H1 (cell line): ENCODE measurements around the gene IL36B. TPM values are rescaled to one million over a fixed set of nuclear protein-coding genes. Genes with fewer than 3 reads are reported as not detected.

Source experiments
- CTCF ChIA-PET: fragments of 300-600 bp; sonication (Branson Sonifier 250); formaldehyde crosslinking; loops from one replicate; lab custom pipeline; 2021; ENCODE audit not compliant: partially characterized antibody; lab: Charles Lee
- POLR2A ChIA-PET: fragments of 300-600 bp; sonication (Branson Sonifier 250); formaldehyde crosslinking; loops from one replicate; lab custom pipeline; 2021; ENCODE audit warnings: inconsistent platforms; ENCODE audit not compliant: partially characterized antibody; lab: Charles Lee
- DNase-seq, 2 experiments: peaks; one replicate each; pipeline versions ENCODE4 v3.0.0 to v3.0.0-alpha.2; 2010 to 2022; ENCODE audit warnings: low spot score in 2 of 2, low read depth in 1 of 2, mixed read lengths in 1 of 2
- FAIRE-seq: peaks from 2 replicates; lab custom pipeline; 2011; peaks lifted over from hg19 to GRCh38; lab: Jason Lieb, UNC
- H2AFZ ChIP-seq: 2 replicates; pipeline ENCODE4 v1.8.1; 2012; ENCODE audit warnings: low read length, inconsistent platforms
- H2AK5ac ChIP-seq: 2 replicates; pipeline ENCODE4 v1.6.1; 2013; ENCODE audit warnings: low read depth, low read length
- H2BK120ac ChIP-seq: replicated peaks from 2 replicates; pipeline ENCODE3; 2013; ENCODE audit warnings: low read depth, low read length, inconsistent platforms
- H2BK12ac ChIP-seq: 2 replicates; pipeline ENCODE4 v1.6.1; 2013; ENCODE audit warnings: low read depth, low read length
- H2BK15ac ChIP-seq: 2 replicates; pipeline ENCODE4 v1.6.1; 2013; ENCODE audit warnings: low read length
- H2BK20ac ChIP-seq: 2 replicates; pipeline ENCODE4 v1.6.1; 2013; ENCODE audit warnings: low read length
- H2BK5ac ChIP-seq: 2 replicates; pipeline ENCODE4 v1.6.1; 2013; ENCODE audit warnings: low read depth, low read length
- H3K14ac ChIP-seq: 2 replicates; pipeline ENCODE4 v1.6.1; 2013; ENCODE audit warnings: inconsistent platforms; ENCODE audit not compliant: insufficient read length
- H3K18ac ChIP-seq: 2 replicates; pipeline ENCODE4 v1.6.1; 2013; ENCODE audit warnings: low read length; ENCODE audit errors: extremely low read depth
- H3K23ac ChIP-seq: 2 replicates; pipeline ENCODE4 v1.6.1; 2013; ENCODE audit warnings: inconsistent platforms; ENCODE audit not compliant: insufficient read length
- H3K23me2 ChIP-seq: 2 replicates; pipeline ENCODE4 v1.6.1; 2013; ENCODE audit warnings: low read depth, low read length
- H3K27ac ChIP-seq: 2 replicates; pipeline ENCODE4 v1.6.1; 2011; ENCODE audit warnings: low read depth, low read length, inconsistent platforms
- H3K27me3 ChIP-seq, 4 experiments: replicated peaks in 1 of 4; 1 replicate in 1 of 4; 2 replicates in 3 of 4; pipeline versions ENCODE4 v1.6.1 to v1.8.1; 2011 to 2013; ENCODE audit warnings: low read length in 3 of 4, mild to moderate bottlenecking in 3 of 4, inconsistent platforms in 2 of 4, mixed read lengths in 2 of 4, moderate library complexity in 1 of 4; ENCODE audit not compliant: control insufficient read depth in 3 of 4, insufficient read depth in 3 of 4; ENCODE audit errors: extremely low read depth in 1 of 4
- H3K36me3 ChIP-seq, 4 experiments: 2 replicates each; pipeline versions ENCODE4 v1.6.1 to v1.8.1; 2011 to 2013; ENCODE audit warnings: mild to moderate bottlenecking in 4 of 4, low read length in 3 of 4, moderate library complexity in 2 of 4, control low read depth in 1 of 4, inconsistent platforms in 1 of 4; ENCODE audit not compliant: insufficient read depth in 4 of 4, control insufficient read depth in 2 of 4
- H3K4ac ChIP-seq: replicated peaks from 2 replicates; pipeline ENCODE3; 2013; ENCODE audit warnings: low read length, low read depth, mixed read lengths, inconsistent platforms; ENCODE audit not compliant: insufficient read length
- H3K4me1 ChIP-seq, 4 experiments: replicated peaks in 1 of 4; 1 replicate in 1 of 4; 2 replicates in 3 of 4; pipeline versions ENCODE4 v1.6.1 to v1.8.1; 2011 to 2013; ENCODE audit warnings: low read length in 3 of 4, inconsistent platforms in 2 of 4, mixed read lengths in 1 of 4; ENCODE audit not compliant: insufficient read depth in 4 of 4, control insufficient read depth in 3 of 4
- H3K4me2 ChIP-seq, 2 experiments: 2 replicates each; pipeline versions ENCODE4 v1.6.1 to v1.8.1; 2011 to 2013; ENCODE audit warnings: low read depth in 2 of 2, low read length in 2 of 2, control low read depth in 1 of 2, inconsistent platforms in 1 of 2, mild to moderate bottlenecking in 1 of 2; ENCODE audit not compliant: insufficient read depth in 1 of 2
- H3K4me3 ChIP-seq, 4 experiments: fragments of 200-600, 300-600 bp in 1 of 4; sonication (generic), shearing (Covaris generic), sonication (Bioruptor Twin) in 1 of 4; 2 replicates each; pipeline versions ENCODE4 v1.5.1 to v1.8.1; 2011 to 2016; ENCODE audit warnings: low read length in 4 of 4, low read depth in 3 of 4, control low read depth in 2 of 4, inconsistent platforms in 2 of 4, mild to moderate bottlenecking in 2 of 4, mixed read lengths in 1 of 4, moderate library complexity in 1 of 4; ENCODE audit not compliant: insufficient read depth in 2 of 4; ENCODE audit errors: extremely low read depth in 1 of 4
- H3K56ac ChIP-seq: replicated peaks from 2 replicates; pipeline ENCODE3; 2013; ENCODE audit warnings: low read depth, mild to moderate bottlenecking, mixed read lengths, low read length, inconsistent platforms; ENCODE audit not compliant: insufficient read length
- H3K79me1 ChIP-seq: 2 replicates; pipeline ENCODE4 v1.6.1; 2013; ENCODE audit warnings: low read depth, low read length, control low read depth
- H3K79me2 ChIP-seq, 2 experiments: 2 replicates each; pipeline versions ENCODE4 v1.6.1 to v1.8.1; 2012 to 2013; ENCODE audit warnings: low read length in 2 of 2, mild to moderate bottlenecking in 2 of 2, inconsistent platforms in 1 of 2; ENCODE audit not compliant: insufficient read depth in 2 of 2, control insufficient read depth in 1 of 2
- H3K9ac ChIP-seq, 4 experiments: replicated peaks in 1 of 4; 1 replicate in 1 of 4; 2 replicates in 3 of 4; pipeline versions ENCODE4 v1.6.1 to v1.8.1; 2011 to 2013; ENCODE audit warnings: low read depth in 3 of 4, low read length in 3 of 4, control low read depth in 2 of 4, mild to moderate bottlenecking in 2 of 4, moderate library complexity in 2 of 4, inconsistent platforms in 1 of 4; ENCODE audit errors: extremely low read depth in 1 of 4
- H3K9me3 ChIP-seq, 2 experiments: 2 replicates each; pipeline versions ENCODE4 v1.6.1 to v1.8.1; 2012 to 2013; ENCODE audit warnings: mild to moderate bottlenecking in 2 of 2, moderate library complexity in 2 of 2, control low read depth in 1 of 2, inconsistent platforms in 1 of 2, low read depth in 1 of 2, low read length in 1 of 2, mixed read lengths in 1 of 2; ENCODE audit not compliant: insufficient read depth in 2 of 2
- H4K20me1 ChIP-seq, 2 experiments: replicated peaks in 1 of 2; 2 replicates each; pipeline versions ENCODE3 to v1.8.1; 2011 to 2013; ENCODE audit warnings: inconsistent platforms in 2 of 2, low read length in 2 of 2, mild to moderate bottlenecking in 1 of 2; ENCODE audit not compliant: insufficient read depth in 2 of 2, control insufficient read depth in 1 of 2
- H4K5ac ChIP-seq: 2 replicates; pipeline ENCODE4 v1.6.1; 2013; ENCODE audit warnings: low read length, low read depth, mixed read lengths, inconsistent platforms; ENCODE audit not compliant: insufficient read length
- H4K8ac ChIP-seq: 2 replicates; pipeline ENCODE4 v1.8.0; 2013; ENCODE audit warnings: mild to moderate bottlenecking, moderate library complexity, low read length, inconsistent platforms; ENCODE audit not compliant: insufficient read depth; ENCODE audit errors: extremely low read depth
- H4K91ac ChIP-seq: replicated peaks from 2 replicates; pipeline ENCODE3; 2013; ENCODE audit warnings: low read length, mixed read lengths, inconsistent platforms; ENCODE audit not compliant: insufficient read length
- RBBP5 ChIP-seq: IDR thresholded peaks from 2 replicates; pipeline ENCODE4 v1.7.1; 2012; ENCODE audit warnings: low read depth, mild to moderate bottlenecking, inconsistent platforms, low read length, moderate library complexity, borderline replicate concordance
- WGBS, 2 experiments: shearing (Covaris generic) in 1 of 2; methylation state at CpG; one replicate each; pipeline versions ENCODE4 v1.1.6 to v1.1.7; 2013 to 2015; ENCODE audit warnings: low lambda C conversion rate in 2 of 2, mixed read lengths in 2 of 2, inconsistent platforms in 1 of 2, low coverage in 1 of 2, missing lambda C conversion rate in 1 of 2; ENCODE audit not compliant: insufficient replicate concordance in 2 of 2, insufficient coverage in 1 of 2, insufficient read length in 1 of 2; ENCODE audit errors: extremely low coverage in 1 of 2, missing lambda C conversion rate in 1 of 2; 5-methylcytosine and 5-hydroxymethylcytosine counted together
- long read RNA-seq, 2 experiments: library from RNA in 1 of 2; library from capped mRNA in 1 of 2; stranded (forward); transcript quantifications; one replicate each; pipeline ENCODE4 v2.0.0, GENCODE V29; 2021; ENCODE audit warnings: inconsistent platforms in 1 of 2
- polyA minus RNA-seq, 3 experiments: library from RNA; depleted of rRNA, polyadenylated mRNA; stranded (reverse); fragments of >200 nt; gene quantifications; 1 replicate in 2 of 3; 2 replicates in 1 of 3; pipeline ENCODE4 v1.2.3, GENCODE V29; 2011
- polyA plus RNA-seq, 7 experiments: library from polyadenylated mRNA; depleted of rRNA in 3 of 7; stranded (reverse) in 5 of 7; unstranded in 2 of 7; fragments of >200 nt in 5 of 7; fragments of 200-250 nt in 2 of 7; gene quantifications; 1 replicate in 5 of 7; 2 replicates in 1 of 7; 4 replicates in 1 of 7; pipeline versions ENCODE4 v1.2.1 to v1.2.3, GENCODE V29; 2011 to 2013; ENCODE audit warnings: missing spikeins in 2 of 7, mixed read lengths in 2 of 7
- total RNA-seq: library from RNA; stranded (reverse); fragmentation: NEBNext Ultra II Directional; extraction: Animal tissue kit (Norgen Biotek cat#: 25700); gene quantifications from 2 replicates; pipeline ENCODE4 v1.2.1, GENCODE V29; 2021

The IL36B gene
- total RNA-seq (not detected in 2 replicates), polyA plus RNA-seq (2011; rRNA removed) (not detected in 2 replicates), polyA minus RNA-seq (2011; rRNA and poly(A)+ RNA removed) (not detected in 2 replicates)
- polyA plus RNA-seq (2011; cell fraction: cytosol; rRNA removed), result not detected
- polyA plus RNA-seq (2011; cell fraction: nucleus; rRNA removed), result not detected
- not detected in 4 replicates for polyA plus RNA-seq (2012, experiment 1 of 2)
- not detected for polyA plus RNA-seq (2012, experiment 2 of 2)
- not detected for polyA plus RNA-seq (2013, experiment 1 of 2)
- not detected for polyA plus RNA-seq (2013, experiment 2 of 2)
- polyA minus RNA-seq (2011; cell fraction: cytosol; rRNA and poly(A)+ RNA removed), result not detected
- not detected for polyA minus RNA-seq (2011; cell fraction: nucleus; rRNA and poly(A)+ RNA removed)
- long read RNA-seq, experiment 1, result 0 reads
- long read RNA-seq, experiment 2, result 0 reads

GRCh38 chr2:113052396-113052917 is at the start of gene IL36B:
IL36B (minus strand) TSS chr2:113052867.
- no peaks in the 10 kb centered on the region for H3K79me1 ChIP-seq
- no peak within 1 kb of the TSS for H3K4ac ChIP-seq
- H2AK5ac ChIP-seq, result no peak within 1 kb of the TSS
- H2BK12ac ChIP-seq, result no peak within 1 kb of the TSS
- H4K5ac ChIP-seq, result no peak within 1 kb of the TSS
- no peak for TF ChIP-seq RBBP5
- H2AFZ ChIP-seq, result no peak within 1 kb of the TSS
- ChIA-PET CTCF (interaction anchor here (0.6 to 1.1 kb wide), 2 partner anchors 28 to 86 kb away, joined by 3 read pairs; no protein-coding TSS in a partner anchor), POLR2A (interaction anchor here (0.6 kb wide), 1 partner anchor 23 kb away, joined by 3 read pairs; no protein-coding TSS in a partner anchor)
- WGBS, 2 experiments, result 74% methylated on average over 6 of the region's 6 CpGs; no CpG with 5 or more reads in 1 of the 2 experiments
- no peak within 1 kb of the TSS for H3K18ac ChIP-seq
- H3K36me3 ChIP-seq, result no peaks in the 10 kb centered on the region
- H2BK5ac ChIP-seq, result no peak within 1 kb of the TSS
- no peak within 1 kb of the TSS for H3K4me2 ChIP-seq
- H3K27ac ChIP-seq, result no peak within 1 kb of the TSS
- no peak within 1 kb of the TSS for H3K4me3 ChIP-seq
- no peak within 1 kb of the TSS for H4K91ac ChIP-seq
- no peak within 1 kb of the TSS for H2BK120ac ChIP-seq
- no peaks in the 10 kb centered on the region for H4K20me1 ChIP-seq
- H3K27me3 ChIP-seq, result no peaks in the 10 kb centered on the region
- H3K14ac ChIP-seq, result no peak within 1 kb of the TSS
- H3K9ac ChIP-seq, result no peak within 1 kb of the TSS
- H2BK15ac ChIP-seq, result no peak within 1 kb of the TSS
- H3K23ac ChIP-seq, result no peak within 1 kb of the TSS
- H2BK20ac ChIP-seq, result no peak within 1 kb of the TSS
- H3K4me1 ChIP-seq, result no peaks in the 10 kb centered on the region
- H3K9me3 ChIP-seq, result peaks cover 23 to 34% of the 10 kb centered on the region in 2 experiments
- no peak for FAIRE-seq
- no peak for DNase-seq
- H3K79me2 ChIP-seq, result no peaks in the 10 kb centered on the region
- no peak within 1 kb of the TSS for H3K56ac ChIP-seq
- no peaks in the 10 kb centered on the region for H3K23me2 ChIP-seq
- no peak within 1 kb of the TSS for H4K8ac ChIP-seq
